Endothelial cell (in vitro differentiated cells): Measurements from ENCODE around the gene DDX23. TPM values are rescaled to one million over a fixed set of nuclear protein-coding genes. Genes with fewer than 3 reads are reported as not detected.

Experiments used
- DNase-seq: peaks from one replicate; pipeline ENCODE4 v3.0.0; 2021; ENCODE audit warnings: low spot score
- H3K27ac Mint-ChIP-seq: one replicate; pipeline ENCODE4 v1.8.0; 2021; ENCODE audit warnings: mixed read lengths, inconsistent platforms; ENCODE audit not compliant: unreplicated experiment
- H3K27me3 Mint-ChIP-seq: one replicate; pipeline ENCODE4 v1.8.0; 2021; ENCODE audit warnings: mild to moderate bottlenecking, moderate library complexity, mixed read lengths, inconsistent platforms; ENCODE audit not compliant: unreplicated experiment
- H3K36me3 Mint-ChIP-seq: one replicate; pipeline ENCODE4 v1.8.0; 2021; ENCODE audit warnings: mild to moderate bottlenecking, low read depth, mixed read lengths, inconsistent platforms; ENCODE audit not compliant: unreplicated experiment
- H3K4me1 Mint-ChIP-seq: one replicate; pipeline ENCODE4 v1.8.0; 2021; ENCODE audit warnings: mild to moderate bottlenecking, mixed read lengths, inconsistent platforms; ENCODE audit not compliant: unreplicated experiment
- H3K4me3 Mint-ChIP-seq: one replicate; pipeline ENCODE4 v1.8.0; 2021; ENCODE audit warnings: mild to moderate bottlenecking, mixed read lengths, inconsistent platforms; ENCODE audit not compliant: unreplicated experiment
- H3K9me3 Mint-ChIP-seq: one replicate; pipeline ENCODE4 v1.8.0; 2021; ENCODE audit warnings: mixed read lengths, inconsistent platforms; ENCODE audit not compliant: unreplicated experiment
- total RNA-seq: library from RNA; stranded (reverse); fragmentation: NEBNext Ultra II Directional; extraction: Animal tissue kit (Norgen Biotek cat#: 25700); gene quantifications from one replicate; pipeline ENCODE4 v1.2.1, GENCODE V29; 2021; ENCODE audit not compliant: unreplicated experiment
- TF ChIP-seq, protein P1 (sequence below): fragments of 200-600 bp; sonication (generic); IDR thresholded peaks from one replicate; pipeline ENCODE4 v1.5.0; 2021; ENCODE audit warnings: antibody characterized with exemption; ENCODE audit not compliant: unreplicated experiment

Gene DDX23
- total RNA-seq, 1 donor from 2014 or later: 96.2 TPM

GRCh38 chr12:48819986-48820725, 31.8 kb downstream of the DDX23 start:
- TF ChIP-seq, protein P1, sequence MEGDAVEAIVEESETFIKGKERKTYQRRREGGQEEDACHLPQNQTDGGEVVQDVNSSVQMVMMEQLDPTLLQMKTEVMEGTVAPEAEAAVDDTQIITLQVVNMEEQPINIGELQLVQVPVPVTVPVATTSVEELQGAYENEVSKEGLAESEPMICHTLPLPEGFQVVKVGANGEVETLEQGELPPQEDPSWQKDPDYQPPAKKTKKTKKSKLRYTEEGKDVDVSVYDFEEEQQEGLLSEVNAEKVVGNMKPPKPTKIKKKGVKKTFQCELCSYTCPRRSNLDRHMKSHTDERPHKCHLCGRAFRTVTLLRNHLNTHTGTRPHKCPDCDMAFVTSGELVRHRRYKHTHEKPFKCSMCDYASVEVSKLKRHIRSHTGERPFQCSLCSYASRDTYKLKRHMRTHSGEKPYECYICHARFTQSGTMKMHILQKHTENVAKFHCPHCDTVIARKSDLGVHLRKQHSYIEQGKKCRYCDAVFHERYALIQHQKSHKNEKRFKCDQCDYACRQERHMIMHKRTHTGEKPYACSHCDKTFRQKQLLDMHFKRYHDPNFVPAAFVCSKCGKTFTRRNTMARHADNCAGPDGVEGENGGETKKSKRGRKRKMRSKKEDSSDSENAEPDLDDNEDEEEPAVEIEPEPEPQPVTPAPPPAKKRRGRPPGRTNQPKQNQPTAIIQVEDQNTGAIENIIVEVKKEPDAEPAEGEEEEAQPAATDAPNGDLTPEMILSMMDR: no peak
- peaks cover 18% of the 10 kb centered on the region for H3K27me3 Mint-ChIP-seq
- H3K36me3 Mint-ChIP-seq: peaks cover 23% of the 10 kb centered on the region
- H3K27ac Mint-ChIP-seq: no peak overlapping the region
- no peaks in the 10 kb centered on the region for H3K9me3 Mint-ChIP-seq
- DNase-seq: no peak
- H3K4me1 Mint-ChIP-seq: peaks cover 33% of the 10 kb centered on the region
- H3K4me3 Mint-ChIP-seq: peak overlapping the region; percentile 21

- H3K4me1 Mint-ChIP-seq: peaks cover 35% of the 10 kb centered on the region
- TF ChIP-seq, protein P1: peak; percentile 40
- no peak overlapping the region for H3K27ac Mint-ChIP-seq
Observed at GRCh38 chr12:48818831-48819590, 33.0 kb downstream of the DDX23 start.

GRCh38 chr12:48817873-48818830, 33.8 kb downstream of the DDX23 start, which contains the start of gene CACNB3:
TSS of gene CACNB3 (plus strand) at chr12:48818496. CDS start at chr12:48818930, 434 bp downstream.
- Mint-ChIP-seq H3K36me3 (peaks cover 16% of the 10 kb centered on the region), H3K4me1 (peaks cover 41% of the 10 kb centered on the region), H3K9me3 (no peaks in the 10 kb centered on the region), H3K4me3 (peak within 1 kb of the TSS; percentile 94), H3K27me3 (peaks cover 21% of the 10 kb centered on the region), H3K27ac (no peak within 1 kb of the TSS)
- TF ChIP-seq, protein P1: no peak
- peak; percentile 72 for DNase-seq

More at GRCh38 chr12:48818831-48819590, 33.0 kb downstream of the DDX23 start:
- H3K4me3 Mint-ChIP-seq: peak overlapping the region; percentile 94
- H3K36me3 Mint-ChIP-seq: peaks cover 16% of the 10 kb centered on the region
- H3K9me3 Mint-ChIP-seq: no peaks in the 10 kb centered on the region
- peak; percentile 56 for DNase-seq
- peaks cover 17% of the 10 kb centered on the region for H3K27me3 Mint-ChIP-seq

DNA sequence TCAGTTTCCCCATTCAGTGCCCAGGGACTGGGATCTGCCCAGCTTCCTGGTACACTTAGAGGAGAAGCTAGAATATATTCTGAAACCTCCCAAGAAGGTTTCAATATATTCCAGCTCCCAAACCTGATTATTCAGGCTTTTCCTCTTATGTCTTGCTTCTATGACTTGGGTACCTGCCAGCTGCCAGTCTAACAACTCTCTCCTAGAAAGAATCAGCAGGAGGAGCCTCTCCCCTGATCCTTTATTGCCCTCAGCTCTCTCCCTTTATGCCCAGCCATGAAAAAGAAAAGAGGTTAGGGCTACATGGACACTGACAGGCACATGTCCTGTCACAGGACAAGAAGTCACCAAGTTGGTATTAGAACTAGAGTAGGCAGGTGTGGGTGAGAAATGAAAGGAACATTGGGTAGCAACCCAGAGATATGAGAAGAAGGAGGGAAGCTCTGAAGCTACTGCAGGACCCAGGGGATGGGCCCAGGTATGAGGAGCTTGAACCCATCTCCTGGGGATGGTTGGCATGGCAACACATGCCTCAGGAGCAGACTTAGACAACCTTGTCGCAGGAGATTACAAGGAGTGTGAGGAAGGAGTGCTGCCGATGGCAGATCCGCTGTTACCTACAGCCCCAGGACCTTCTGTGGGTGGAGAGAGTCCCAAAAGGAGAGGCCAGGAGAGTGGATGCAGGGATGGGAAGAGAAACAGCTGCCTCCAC, 35.7 kb downstream of the DDX23 start:
- DNase-seq: no peak
- H3K9me3 Mint-ChIP-seq: no peaks in the 10 kb centered on the region
- peak overlapping the region; percentile 18 for H3K27ac Mint-ChIP-seq
- peaks cover 25% of the 10 kb centered on the region for H3K27me3 Mint-ChIP-seq
- peaks cover 39% of the 10 kb centered on the region for H3K4me1 Mint-ChIP-seq
- peaks cover 16% of the 10 kb centered on the region for H3K36me3 Mint-ChIP-seq
- TF ChIP-seq, protein P1: no peak
- H3K4me3 Mint-ChIP-seq: peak overlapping the region; percentile 97
